ENCODE results near the gene STK38L.
"Not testable (repeated sequence)": the region's sequence is repeated elsewhere in the genome, so short reads cannot be mapped to it uniquely, and the experiment has no call there.

DNA sequence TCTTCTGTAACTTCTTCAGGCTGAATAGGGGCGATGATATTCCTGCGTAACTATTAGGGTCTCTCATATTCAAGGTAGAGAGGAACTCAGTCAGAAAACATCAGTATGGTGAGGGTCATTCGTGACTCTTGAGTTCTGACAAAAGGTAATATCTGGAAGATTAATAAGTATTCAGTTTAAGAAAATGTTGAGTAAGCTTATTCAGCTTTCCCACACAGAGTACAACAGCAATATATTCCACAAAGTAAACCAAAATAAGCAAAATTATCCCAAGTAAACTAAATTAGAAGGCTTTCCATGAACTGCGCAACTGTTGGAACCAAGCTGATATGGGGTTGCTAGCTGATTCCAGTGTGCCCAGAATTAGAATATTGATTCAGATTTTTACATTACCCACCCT lies 12.7 kb upstream of the STK38L start:
- TF ChIP-seq MAFK (IDR thresholded peaks at IDR 0.05; ENCODE audit: low read depth, low read length); CTCF (IDR thresholded peaks at IDR 0.05; ENCODE audit: control extremely low read depth in 1 of 3, insufficient read depth in 1 of 3, low read depth in 1 of 3, low read length in 3 of 3); GABPA (IDR thresholded peaks at IDR 0.05; ENCODE audit: borderline replicate concordance, insufficient read depth, low read length); RAD21 (IDR thresholded peaks at IDR 0.05 in 1 of 2, conservative IDR thresholded peaks at IDR 0.05 in 1 of 2; ENCODE audit: low read depth in 2 of 2, low read length in 2 of 2); SIN3A (conservative IDR thresholded peaks at IDR 0.05 in 1 of 2, IDR thresholded peaks at IDR 0.05 in 1 of 2; ENCODE audit: low read depth in 1 of 2, low read length in 2 of 2); RFX5 (IDR thresholded peaks at IDR 0.05; ENCODE audit: borderline replicate concordance, low read depth, low read length); POLR2AphosphoS5 (IDR thresholded peaks at IDR 0.05; ENCODE audit: low read depth, low read length); FOSL1 (IDR thresholded peaks at IDR 0.05; ENCODE audit: insufficient read depth, low read depth, low read length); JUN (IDR thresholded peaks at IDR 0.05; ENCODE audit: low read depth, low read length); POLR2A (IDR thresholded peaks at IDR 0.05; ENCODE audit: control extremely low read depth in 1 of 2, low read depth in 2 of 2, low read length in 2 of 2); CBX8 (IDR thresholded peaks at IDR 0.05; ENCODE audit: borderline replicate concordance, low read depth, low read length); TAF1 (IDR thresholded peaks at IDR 0.05; ENCODE audit: low read depth, low read length): not testable (repeated sequence)

Measured in H1 (cell line).